IMR-90 (cell line): ENCODE results near the gene SLIT1. TPM values are rescaled to one million over a fixed set of nuclear protein-coding genes. Genes with fewer than 3 reads are reported as not detected.

Experiments
- ATAC-seq: fragments of 200-7000 bp; cut with Tn5 transposase; 2 replicates; pipeline ENCODE4 v1.9.1; 2020; ENCODE audit warnings: low read depth, mild to moderate bottlenecking, moderate library complexity
- BruUV-seq: library from RNA; stranded (reverse); fragments of 400-500 nt; replicated peaks from 2 replicates; lab custom pipeline; 2021; lab: Mats Ljungman, UMichigan
- CTCF ChIA-PET: fragments of 300-600 bp; formaldehyde crosslinking; extraction: SDS; loops from one replicate; lab custom pipeline; 2021; ENCODE audit warnings: antibody characterized with exemption; lab: Yijun Ruan, JAX
- POLR2A ChIA-PET: fragments of 300-600 bp; sonication (Branson Sonifier 250); formaldehyde crosslinking; loops from one replicate; lab custom pipeline; 2022; ENCODE audit warnings: antibody characterized with exemption; ENCODE audit not compliant: unreplicated experiment; lab: Charles Lee
- DNase-seq: peaks from one replicate; pipeline ENCODE4 v3.0.0; 2013
- H2AFZ ChIP-seq: replicated peaks from 2 replicates; pipeline ENCODE3; 2013; ENCODE audit warnings: low read length, mild to moderate bottlenecking; ENCODE audit not compliant: poor library complexity
- H2AK5ac ChIP-seq: 2 replicates; pipeline ENCODE4 v1.6.1; 2013; ENCODE audit warnings: low read depth, low read length, inconsistent platforms
- H2AK9ac ChIP-seq: replicated peaks from 2 replicates; pipeline ENCODE3; 2013; ENCODE audit warnings: mild to moderate bottlenecking, low read depth, low read length, moderate library complexity; ENCODE audit not compliant: poor library complexity
- H2BK120ac ChIP-seq: 2 replicates; pipeline ENCODE4 v1.6.1; 2013; ENCODE audit warnings: low read depth, low read length, inconsistent platforms
- H2BK15ac ChIP-seq: 3 replicates; pipeline ENCODE4 v1.6.1; 2013; ENCODE audit warnings: low read depth, low read length, inconsistent platforms
- H2BK20ac ChIP-seq: 2 replicates; pipeline ENCODE4 v1.6.1; 2013; ENCODE audit warnings: low read depth, mild to moderate bottlenecking, inconsistent platforms, low read length, moderate library complexity
- H2BK5ac ChIP-seq: 2 replicates; pipeline ENCODE4 v1.6.1; 2013; ENCODE audit warnings: mild to moderate bottlenecking, low read depth, low read length, inconsistent platforms; ENCODE audit not compliant: poor library complexity, severe bottlenecking
- H3K14ac ChIP-seq: replicated peaks from 2 replicates; pipeline ENCODE4 v1.6.1; 2013; ENCODE audit warnings: low read depth, low read length, inconsistent platforms
- H3K18ac ChIP-seq: 2 replicates; pipeline ENCODE4 v1.6.1; 2013; ENCODE audit warnings: low read depth, low read length, control low read depth
- H3K23ac ChIP-seq: 2 replicates; pipeline ENCODE4 v1.6.1; 2013; ENCODE audit warnings: low read depth, low read length, inconsistent platforms
- H3K27ac ChIP-seq: 2 replicates; pipeline ENCODE4 v1.5.1; 2013; ENCODE audit warnings: mild to moderate bottlenecking, control low read depth, low read length; ENCODE audit not compliant: insufficient read depth
- H3K27me3 ChIP-seq: 2 replicates; pipeline ENCODE4 v1.6.1; 2013; ENCODE audit warnings: low read length; ENCODE audit not compliant: control insufficient read depth, insufficient read depth
- H3K36me3 ChIP-seq: 2 replicates; pipeline ENCODE4 v1.6.1; 2013; ENCODE audit warnings: low read length, mixed read lengths; ENCODE audit not compliant: control insufficient read depth, insufficient read depth
- H3K4ac ChIP-seq: 2 replicates; pipeline ENCODE4 v1.6.1; 2013; ENCODE audit warnings: low read depth, low read length, inconsistent platforms
- H3K4me1 ChIP-seq: 2 replicates; pipeline ENCODE4 v1.6.1; 2013; ENCODE audit warnings: low read length, mixed read lengths; ENCODE audit not compliant: control insufficient read depth, insufficient read depth
- H3K4me2 ChIP-seq: 2 replicates; pipeline ENCODE4 v1.6.1; 2013; ENCODE audit warnings: low read depth, mild to moderate bottlenecking, control low read depth, low read length, moderate library complexity
- H3K4me3 ChIP-seq: 2 replicates; pipeline ENCODE4 v1.5.1; 2013; ENCODE audit warnings: low read depth, mild to moderate bottlenecking, control low read depth, low read length, moderate library complexity; ENCODE audit not compliant: insufficient read depth
- H3K56ac ChIP-seq: 2 replicates; pipeline ENCODE4 v1.6.1; 2013; ENCODE audit warnings: low read length, inconsistent platforms; ENCODE audit not compliant: insufficient read depth; ENCODE audit errors: extremely low read depth
- H3K79me1 ChIP-seq, 2 experiments: 2 replicates each; pipeline ENCODE4 v1.6.1; 2013; ENCODE audit warnings: low read length in 2 of 2, inconsistent platforms in 1 of 2, low read depth in 1 of 2
- H3K9ac ChIP-seq: 2 replicates; pipeline ENCODE4 v1.6.1; 2013; ENCODE audit warnings: low read depth, low read length, control low read depth
- H3K9me1 ChIP-seq: 2 replicates; pipeline ENCODE4 v1.6.1; 2013; ENCODE audit warnings: low read length, inconsistent platforms; ENCODE audit not compliant: insufficient read depth
- H3K9me3 ChIP-seq: 2 replicates; pipeline ENCODE4 v1.6.1; 2013; ENCODE audit warnings: low read length; ENCODE audit not compliant: control insufficient read depth, insufficient read depth
- H4K20me1 ChIP-seq: 2 replicates; pipeline ENCODE4 v1.6.1; 2013; ENCODE audit warnings: low read length, inconsistent platforms; ENCODE audit not compliant: insufficient read depth
- H4K5ac ChIP-seq: 2 replicates; pipeline ENCODE4 v1.6.1; 2013; ENCODE audit warnings: mild to moderate bottlenecking, low read depth, low read length, control low read depth
- H4K8ac ChIP-seq, 2 experiments: 2 replicates each; pipeline ENCODE4 v1.6.1; 2013; ENCODE audit warnings: low read depth in 2 of 2, low read length in 2 of 2, control low read depth in 1 of 2, inconsistent platforms in 1 of 2
- H4K91ac ChIP-seq: 2 replicates; pipeline ENCODE4 v1.6.1; 2013; ENCODE audit warnings: low read depth, low read length, inconsistent platforms; ENCODE audit not compliant: insufficient read depth
- BHLHE40 ChIP-seq: fragments of 150-350 bp; IDR thresholded peaks from 2 replicates; pipeline ENCODE4 v1.6.1; 2016; ENCODE audit warnings: mild to moderate bottlenecking, low read depth, low read length
- CEBPB ChIP-seq: IDR thresholded peaks from 2 replicates; pipeline ENCODE4 v1.6.1; 2012; ENCODE audit warnings: low read depth, low read length, improper control_type of control experiment
- CHD1 ChIP-seq: IDR thresholded peaks from 2 replicates; pipeline ENCODE4 v1.6.1; 2012; ENCODE audit warnings: low read depth, low read length, improper control_type of control experiment
- CTCF ChIP-seq: conservative IDR thresholded peaks from 2 replicates; pipeline ENCODE4 v1.5.1; 2012; ENCODE audit warnings: mild to moderate bottlenecking, low read depth, low read length, improper control_type of control experiment
- ELK1 ChIP-seq: fragments of 150-350 bp; IDR thresholded peaks from 2 replicates; pipeline ENCODE4 v1.6.1; 2016; ENCODE audit warnings: low read depth, mild to moderate bottlenecking, low read length, moderate library complexity, borderline replicate concordance
- FOS ChIP-seq: fragments of 150-350 bp; IDR thresholded peaks from 2 replicates; pipeline ENCODE4 v1.6.1; 2016; ENCODE audit warnings: low read depth, low read length
- MAFK ChIP-seq: IDR thresholded peaks from 2 replicates; pipeline ENCODE4 v1.6.1; 2012; ENCODE audit warnings: low read depth, low read length, improper control_type of control experiment
- MXI1 ChIP-seq: IDR thresholded peaks from 2 replicates; pipeline ENCODE4 v1.6.1; 2012; ENCODE audit warnings: low read depth, mild to moderate bottlenecking, low read length, moderate library complexity, borderline replicate concordance
- NFE2L2 ChIP-seq: fragments of 150-350 bp; IDR thresholded peaks from 2 replicates; pipeline ENCODE4 v1.6.1; 2016; ENCODE audit warnings: low read depth, mild to moderate bottlenecking, low read length
- POLR2A ChIP-seq: IDR thresholded peaks from 2 replicates; pipeline ENCODE4 v1.6.1; 2012; ENCODE audit warnings: mild to moderate bottlenecking, low read depth, low read length
- RAD21 ChIP-seq: IDR thresholded peaks from 2 replicates; pipeline ENCODE4 v1.6.1; 2012; ENCODE audit warnings: low read length, improper control_type of control experiment
- RCOR1 ChIP-seq: IDR thresholded peaks from 2 replicates; pipeline ENCODE4 v1.6.1; 2012; ENCODE audit warnings: mild to moderate bottlenecking, low read length, improper control_type of control experiment; ENCODE audit not compliant: insufficient replicate concordance
- RFX5 ChIP-seq: IDR thresholded peaks from 2 replicates; pipeline ENCODE4 v1.8.0; 2012; ENCODE audit warnings: low read depth, mild to moderate bottlenecking, low read length, moderate library complexity
- SMC3 ChIP-seq: fragments of 150-350 bp; IDR thresholded peaks from 2 replicates; pipeline ENCODE4 v1.6.1; 2016; ENCODE audit warnings: low read depth, mild to moderate bottlenecking, antibody characterized with exemption, low read length, moderate library complexity
- WGBS, 2 experiments: methylation state at CpG; one replicate each; pipeline versions ENCODE4 v1.1.5 to v1.1.7; 2013; ENCODE audit warnings: missing lambda C conversion rate in 2 of 2; ENCODE audit not compliant: insufficient read length in 1 of 2; ENCODE audit errors: extremely low coverage in 2 of 2; 5-methylcytosine and 5-hydroxymethylcytosine counted together
- dilution Hi-C: fragments of 300-500 bp; cut with HindIII; formaldehyde crosslinking; loops from one replicate; pipeline ENCODE4 v1.14.3; 2018; ENCODE audit warnings: low sequenced_read_pairs; ENCODE audit not compliant: unreplicated experiment
- in situ Hi-C: fragments of 300-500 bp; cut with MboI; formaldehyde crosslinking; loops from 3 replicates; pipeline ENCODE4 v1.14.3; 2019; ENCODE audit warnings: low sequenced_read_pairs, inconsistent platforms, mixed read lengths
- intact Hi-C: fragments of 100-400 bp; cut with micrococcal nuclease; formaldehyde crosslinking; loops from 2 replicates; pipeline ENCODE4 v1.10.0; 2022
- polyA plus RNA-seq, 3 experiments: library from polyadenylated mRNA; depleted of rRNA; stranded (reverse); fragments of >200 nt; gene quantifications; 2 replicates each; pipeline ENCODE4 v1.2.3, GENCODE V29; 2012; ENCODE audit warnings: low replicate concordance in 1 of 3
- total RNA-seq: library from RNA; depleted of rRNA; stranded (reverse); fragments of >200 nt; gene quantifications from 2 replicates; pipeline ENCODE4 v1.2.3, GENCODE V29; 2012

SLIT1 gene
- total and polyA plus RNA-seq, 2 of the 4 experiments (the other 2 are of a cell fraction), result under 0.01 TPM

- H3K18ac ChIP-seq, result no peak overlapping the region
- ATAC-seq (no peak), DNase-seq (no peak)
- no peak overlapping the region for H2BK20ac ChIP-seq
- H2AFZ ChIP-seq, result no peak overlapping the region
- H3K4me2 ChIP-seq, result no peak overlapping the region
- dilution Hi-C loops (no loop called here), intact Hi-C loops (no loop called here), in situ Hi-C loops (no loop called here)
- H4K20me1 ChIP-seq, result no peaks in the 10 kb centered on the region
- H3K9me3 ChIP-seq, result peaks cover 9% of the 10 kb centered on the region
- H2BK120ac ChIP-seq, result no peak overlapping the region
- H3K23ac ChIP-seq, result no peak overlapping the region
- no peaks in the 10 kb centered on the region for H3K79me1 ChIP-seq
- no peak overlapping the region for H2AK5ac ChIP-seq
- no TSS peak for BruUV-seq
- peaks cover 12% of the 10 kb centered on the region for H3K27me3 ChIP-seq
- H4K8ac ChIP-seq, result no peak overlapping the region
- H3K56ac ChIP-seq, result no peak overlapping the region
- H3K4me3 ChIP-seq, result no peak overlapping the region
- H2BK15ac ChIP-seq, result no peak overlapping the region
- no peak overlapping the region for H2BK5ac ChIP-seq
- no peak overlapping the region for H4K91ac ChIP-seq
- POLR2A ChIA-PET, result no interaction called here
- H3K9ac ChIP-seq, result no peak overlapping the region
- no peak overlapping the region for H2AK9ac ChIP-seq
- WGBS, 2 experiments, result 0% methylated on average over 1 of the region's 6 CpGs; no CpG with 5 or more reads in 1 of the 2 experiments
- no peak overlapping the region for H3K14ac ChIP-seq
- no peak overlapping the region for H3K27ac ChIP-seq
- CTCF ChIA-PET, result no interaction called here
- H3K4me1 ChIP-seq, result no peaks in the 10 kb centered on the region
- no peaks in the 10 kb centered on the region for H3K36me3 ChIP-seq
- TF ChIP-seq CHD1 (no peak), RAD21 (no peak), BHLHE40 (no peak), FOS (no peak), MXI1 (no peak), SMC3 (no peak), NFE2L2 (no peak), CEBPB (no peak), MAFK (no peak), ELK1 (no peak), CTCF (no peak), RCOR1 (no peak), POLR2A (no peak), RFX5 (no peak)
- no peak overlapping the region for H4K5ac ChIP-seq
- H3K9me1 ChIP-seq, result no peaks in the 10 kb centered on the region
- no peak overlapping the region for H3K4ac ChIP-seq
These were observed 179.4 kb downstream of the SLIT1 start for GRCh38 chr10:97006364-97006763.
